Measurements from ENCODE around the gene WNT9A.

Gene WNT9A

GRCh38 chr1:227949341-227949921 lies 1.7 kb upstream of the WNT9A start:
- no peak overlapping the region for H3K4me3 ChIP-seq (replicated peaks in 1 of 2; ENCODE audit: low read depth in 2 of 2, low read length in 2 of 2)
- TF ChIP-seq CTCF (IDR thresholded peaks at IDR 0.05; ENCODE audit: low read depth, low read length), result no peak
- no peak for DNase-seq (ENCODE audit: low read depth in 2 of 2)

GRCh38 chr1:227948493-227949260 lies 945 bp upstream of the WNT9A start:
- DNase-seq (ENCODE audit: low read depth in 2 of 2), result no peak
- no peak for TF ChIP-seq CTCF (IDR thresholded peaks at IDR 0.05; ENCODE audit: low read depth, low read length)
- peak overlapping the region; percentile 43 to 56 for H3K4me3 ChIP-seq (replicated peaks in 1 of 2; ENCODE audit: low read depth in 2 of 2, low read length in 2 of 2)

GRCh38 chr1:227947386-227947675 lies 401 bp downstream of the WNT9A start:
- peak overlapping the region; percentile 31 to 56 for H3K4me3 ChIP-seq (replicated peaks in 1 of 2; ENCODE audit: low read depth in 2 of 2, low read length in 2 of 2)
- no peak for TF ChIP-seq CTCF (IDR thresholded peaks at IDR 0.05; ENCODE audit: low read depth, low read length)
- peak in 1 of 2 donors; percentile 11 for DNase-seq (ENCODE audit: low read depth in 2 of 2)

- DNase-seq (ENCODE audit: low read depth in 2 of 2), result peak; percentile 66 to 67
- peak; percentile 30 for TF ChIP-seq CTCF (IDR thresholded peaks at IDR 0.05; ENCODE audit: low read depth, low read length)
- H3K4me3 ChIP-seq (replicated peaks in 1 of 2; ENCODE audit: low read depth in 2 of 2, low read length in 2 of 2), result peak overlapping the region; percentile 31 to 56
These were observed 927 bp downstream of the WNT9A start for GRCh38 chr1:227946624-227947385.

- DNase-seq (ENCODE audit: low read depth in 2 of 2), result peak; percentile 35 to 78
- no peak overlapping the region for H3K4me3 ChIP-seq (replicated peaks in 1 of 2; ENCODE audit: low read depth in 2 of 2, low read length in 2 of 2)
- no peak for TF ChIP-seq CTCF (IDR thresholded peaks at IDR 0.05; ENCODE audit: low read depth, low read length)
These were observed 1.7 kb downstream of the WNT9A start for GRCh38 chr1:227945891-227946623.

All from cardiac fibroblast (primary cell).